Measurements from ENCODE around the gene RAPGEF2. TPM values are rescaled to one million over a fixed set of nuclear protein-coding genes. Genes with fewer than 3 reads are reported as not detected.

Gene RAPGEF2
- total RNA-seq, 6 experiments from 2014 or later, result 22.2 to 36.4 (median 31.5) TPM

DNA sequence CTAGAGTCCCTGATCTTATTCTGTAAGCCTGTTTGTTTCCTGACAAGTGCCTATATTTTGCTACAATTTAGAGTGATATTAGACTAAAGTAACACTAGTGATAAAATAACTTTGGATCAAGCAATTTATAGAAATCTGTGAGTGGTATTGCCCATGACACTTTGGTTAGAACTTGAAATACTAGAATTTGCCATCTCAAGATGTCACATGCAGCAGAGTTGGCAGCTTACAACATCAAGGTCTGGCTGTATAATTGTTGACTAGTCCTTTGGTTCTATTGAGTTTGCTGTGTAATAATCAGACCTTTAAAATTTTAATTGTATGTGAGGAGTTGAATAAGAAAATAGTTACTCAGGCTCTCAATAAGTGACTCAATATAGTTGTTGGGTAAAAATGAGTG lies 167.1 kb downstream of the RAPGEF2 start:
- no peak for DNase-seq
- Mint-ChIP-seq H3K27ac (no peak overlapping the region), H3K27me3 (ENCODE audit: insufficient read depth) (no peaks in the 10 kb centered on the region), H3K4me1 (ENCODE audit: low read depth) (peaks cover 41% of the 10 kb centered on the region), H3K9me3 (no peaks in the 10 kb centered on the region), H3K36me3 (ENCODE audit: low read depth) (no peaks in the 10 kb centered on the region), H3K4me3 (no peak overlapping the region)
- TF ChIP-seq, protein P1, sequence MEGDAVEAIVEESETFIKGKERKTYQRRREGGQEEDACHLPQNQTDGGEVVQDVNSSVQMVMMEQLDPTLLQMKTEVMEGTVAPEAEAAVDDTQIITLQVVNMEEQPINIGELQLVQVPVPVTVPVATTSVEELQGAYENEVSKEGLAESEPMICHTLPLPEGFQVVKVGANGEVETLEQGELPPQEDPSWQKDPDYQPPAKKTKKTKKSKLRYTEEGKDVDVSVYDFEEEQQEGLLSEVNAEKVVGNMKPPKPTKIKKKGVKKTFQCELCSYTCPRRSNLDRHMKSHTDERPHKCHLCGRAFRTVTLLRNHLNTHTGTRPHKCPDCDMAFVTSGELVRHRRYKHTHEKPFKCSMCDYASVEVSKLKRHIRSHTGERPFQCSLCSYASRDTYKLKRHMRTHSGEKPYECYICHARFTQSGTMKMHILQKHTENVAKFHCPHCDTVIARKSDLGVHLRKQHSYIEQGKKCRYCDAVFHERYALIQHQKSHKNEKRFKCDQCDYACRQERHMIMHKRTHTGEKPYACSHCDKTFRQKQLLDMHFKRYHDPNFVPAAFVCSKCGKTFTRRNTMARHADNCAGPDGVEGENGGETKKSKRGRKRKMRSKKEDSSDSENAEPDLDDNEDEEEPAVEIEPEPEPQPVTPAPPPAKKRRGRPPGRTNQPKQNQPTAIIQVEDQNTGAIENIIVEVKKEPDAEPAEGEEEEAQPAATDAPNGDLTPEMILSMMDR (IDR thresholded peaks at IDR 0.05), result no peak

DNA sequence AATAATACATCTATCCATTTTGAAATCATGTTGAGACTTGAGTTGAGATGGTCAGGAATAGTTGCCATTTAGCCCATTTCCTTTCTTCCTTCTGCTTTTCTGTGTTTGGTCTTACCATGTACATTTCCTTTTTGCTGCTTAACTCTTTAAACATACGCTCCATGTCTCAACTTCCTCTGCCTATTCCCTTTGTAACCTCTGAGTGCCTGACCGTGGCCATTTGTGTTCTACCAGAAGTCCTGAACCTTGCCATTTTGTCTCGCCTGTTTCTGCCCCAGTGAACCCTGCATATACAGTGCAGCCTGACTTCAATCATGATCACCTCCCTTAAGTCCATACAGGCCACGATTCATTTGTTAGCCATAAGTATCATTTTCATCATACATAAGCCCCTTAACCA lies 169.0 kb downstream of the RAPGEF2 start:
- TF ChIP-seq, protein P1 (IDR thresholded peaks at IDR 0.05), result no peak
- H3K4me3 Mint-ChIP-seq, result no peak overlapping the region
- no peak for DNase-seq
- H3K9me3 Mint-ChIP-seq, result no peaks in the 10 kb centered on the region
- H3K4me1 Mint-ChIP-seq (ENCODE audit: low read depth), result peaks cover 43% of the 10 kb centered on the region
- no peaks in the 10 kb centered on the region for H3K27me3 Mint-ChIP-seq (ENCODE audit: insufficient read depth)
- peak overlapping the region; percentile 37 for H3K27ac Mint-ChIP-seq
- H3K36me3 Mint-ChIP-seq (ENCODE audit: low read depth), result no peaks in the 10 kb centered on the region

DNA sequence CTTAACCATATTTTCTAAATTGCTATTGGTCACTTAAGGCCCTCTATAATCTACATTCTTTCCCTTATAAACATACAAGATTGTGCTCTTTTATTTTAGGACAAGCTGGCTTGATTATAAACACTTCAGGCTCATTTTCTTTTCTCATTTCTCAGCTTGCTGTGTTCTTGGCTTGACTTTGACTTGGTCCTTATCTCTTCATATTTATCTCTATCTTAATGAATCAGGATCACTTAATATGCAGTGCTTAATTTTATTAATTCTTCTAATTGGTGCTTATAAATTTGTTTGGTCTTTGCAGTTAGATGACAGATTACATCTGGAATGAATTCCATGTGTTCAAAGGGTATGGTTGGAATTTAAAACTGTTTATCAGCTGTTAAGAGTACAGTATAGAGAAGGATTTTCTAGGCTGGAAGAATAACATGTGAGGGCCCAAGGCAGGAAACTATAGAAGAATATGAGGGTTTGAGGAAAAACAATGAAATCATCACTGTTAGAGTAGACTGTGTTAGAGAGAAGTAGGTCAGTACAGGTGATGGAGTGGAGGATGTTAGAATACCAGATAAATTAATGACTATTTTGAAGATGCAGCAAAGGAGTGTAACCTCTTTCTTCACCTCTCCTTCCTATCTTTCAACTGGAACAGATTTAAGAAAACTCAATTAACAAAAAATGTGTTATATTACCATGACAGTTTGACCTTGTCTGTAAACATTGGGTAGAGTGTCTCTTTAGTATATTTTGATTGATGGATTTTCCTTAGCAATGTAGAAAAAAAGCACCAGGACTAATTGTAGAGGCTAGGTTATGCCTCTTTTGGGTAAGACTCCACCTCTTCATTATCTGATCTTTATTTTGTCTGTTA lies 169.6 kb downstream of the RAPGEF2 start:
- Mint-ChIP-seq H3K27me3 (ENCODE audit: insufficient read depth) (no peaks in the 10 kb centered on the region), H3K27ac (peak overlapping the region; percentile 37), H3K4me1 (ENCODE audit: low read depth) (peaks cover 43% of the 10 kb centered on the region), H3K36me3 (ENCODE audit: low read depth) (peaks cover 3% of the 10 kb centered on the region; the same call in 1 of the 2 replicates), H3K4me3 (peak overlapping the region; percentile 14), H3K9me3 (no peaks in the 10 kb centered on the region)
- TF ChIP-seq, protein P1 (IDR thresholded peaks at IDR 0.05), result no peak
- DNase-seq, result no peak

DNA sequence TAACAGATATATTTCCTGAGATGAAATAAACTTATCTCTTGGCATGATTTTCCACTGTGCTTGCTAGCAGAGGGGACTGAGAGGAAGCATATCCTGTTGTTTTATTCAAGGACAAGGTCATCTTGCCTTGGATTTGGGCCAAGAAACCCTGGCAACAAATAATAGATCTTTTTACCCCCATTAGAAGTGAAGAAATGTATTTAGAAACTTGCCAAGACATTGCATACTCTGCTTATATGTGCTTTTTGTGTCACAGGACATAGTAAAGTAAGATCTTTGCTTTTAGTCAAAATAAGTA lies 170.2 kb downstream of the RAPGEF2 start:
- TF ChIP-seq, protein P1 (IDR thresholded peaks at IDR 0.05), result no peak
- peaks cover 2% of the 10 kb centered on the region; the same call in 1 of the 2 replicates for H3K27me3 Mint-ChIP-seq (ENCODE audit: insufficient read depth)
- no peaks in the 10 kb centered on the region for H3K9me3 Mint-ChIP-seq
- peak overlapping the region; percentile 14 for H3K4me3 Mint-ChIP-seq
- no peak for DNase-seq
- peak overlapping the region; percentile 37 for H3K27ac Mint-ChIP-seq
- peaks cover 49% of the 10 kb centered on the region for H3K4me1 Mint-ChIP-seq (ENCODE audit: low read depth)
- peaks cover 9% of the 10 kb centered on the region; the same call in 1 of the 2 replicates for H3K36me3 Mint-ChIP-seq (ENCODE audit: low read depth)

DNA sequence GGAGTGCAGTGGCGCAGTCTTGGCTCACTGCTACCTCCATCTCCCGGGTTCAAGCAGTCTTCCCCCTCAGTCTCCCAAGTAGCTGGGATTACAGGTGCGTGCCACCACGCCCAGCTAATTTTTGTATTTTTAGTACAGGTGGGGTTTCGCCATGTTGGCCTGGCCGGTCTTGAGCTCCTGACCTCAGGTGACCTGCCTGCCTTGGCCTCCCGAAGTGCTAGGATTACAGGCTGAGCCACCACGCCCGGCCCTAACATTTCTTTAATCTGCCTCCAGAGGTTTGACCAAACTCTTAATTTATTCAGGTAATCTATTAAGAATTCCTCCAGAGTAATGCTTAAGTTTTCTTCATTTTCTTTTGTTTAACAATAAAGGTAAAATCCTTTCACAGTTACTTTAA lies 171.0 kb downstream of the RAPGEF2 start:
- peaks cover 2% of the 10 kb centered on the region; the same call in 1 of the 2 replicates for H3K27me3 Mint-ChIP-seq (ENCODE audit: insufficient read depth)
- peaks cover 55% of the 10 kb centered on the region for H3K4me1 Mint-ChIP-seq (ENCODE audit: low read depth)
- TF ChIP-seq, protein P1 (IDR thresholded peaks at IDR 0.05), result no peak
- H3K9me3 Mint-ChIP-seq, result no peaks in the 10 kb centered on the region
- no peak overlapping the region for H3K27ac Mint-ChIP-seq
- H3K4me3 Mint-ChIP-seq, result no peak overlapping the region
- DNase-seq, result no peak
- peaks cover 11% of the 10 kb centered on the region; the same call in 1 of the 2 replicates for H3K36me3 Mint-ChIP-seq (ENCODE audit: low read depth)
